Adrenal gland (tissue), 5 donors: ENCODE data around the gene ACTR8.

ENCODE experiments used
- POLR2A ChIP-seq, 2 donors: fragments of 450-650 bp; IDR thresholded peaks; one replicate each; pipeline ENCODE4 v1.6.1; 2017; ENCODE audit warnings: antibody characterized with exemption in 2 of 2, mild to moderate bottlenecking in 2 of 2, moderate library complexity in 1 of 2
- TF ChIP-seq, protein P1 (sequence below), 6 experiments: fragments of 450-650 bp in 4 of 6; fragments of 200-600 bp in 2 of 6; sonication (generic) in 1 of 6; IDR thresholded peaks; 1 replicate in 5 of 6; 2 replicates in 1 of 6; pipeline versions ENCODE4 v1.5.1 to v1.8.0; 2016 to 2021; ENCODE audit warnings: antibody characterized with exemption in 6 of 6, mild to moderate bottlenecking in 2 of 6, moderate library complexity in 1 of 6
- donor health status: DM: no; HTN: no; CAD: no.

DNA sequence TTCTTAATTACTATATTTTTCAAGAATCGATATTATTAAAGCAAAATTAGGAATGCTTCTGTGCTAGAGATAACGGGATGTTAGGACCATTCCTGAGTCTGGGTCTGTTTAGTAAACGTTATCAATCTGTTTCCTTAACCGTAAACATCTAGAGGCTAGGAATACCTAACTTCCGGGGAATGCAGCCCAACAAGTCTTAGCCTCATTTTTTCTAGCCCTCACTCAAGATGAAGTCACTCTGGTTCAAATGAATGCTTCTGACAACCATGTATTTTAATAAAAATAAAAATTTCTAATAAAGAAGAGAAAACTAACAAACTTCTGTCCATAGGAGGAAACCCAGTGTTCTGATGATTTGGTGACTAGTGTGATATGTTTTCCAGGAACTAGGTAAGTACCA is 20.8 kb upstream of the ACTR8 start:
- TF ChIP-seq, protein P1, sequence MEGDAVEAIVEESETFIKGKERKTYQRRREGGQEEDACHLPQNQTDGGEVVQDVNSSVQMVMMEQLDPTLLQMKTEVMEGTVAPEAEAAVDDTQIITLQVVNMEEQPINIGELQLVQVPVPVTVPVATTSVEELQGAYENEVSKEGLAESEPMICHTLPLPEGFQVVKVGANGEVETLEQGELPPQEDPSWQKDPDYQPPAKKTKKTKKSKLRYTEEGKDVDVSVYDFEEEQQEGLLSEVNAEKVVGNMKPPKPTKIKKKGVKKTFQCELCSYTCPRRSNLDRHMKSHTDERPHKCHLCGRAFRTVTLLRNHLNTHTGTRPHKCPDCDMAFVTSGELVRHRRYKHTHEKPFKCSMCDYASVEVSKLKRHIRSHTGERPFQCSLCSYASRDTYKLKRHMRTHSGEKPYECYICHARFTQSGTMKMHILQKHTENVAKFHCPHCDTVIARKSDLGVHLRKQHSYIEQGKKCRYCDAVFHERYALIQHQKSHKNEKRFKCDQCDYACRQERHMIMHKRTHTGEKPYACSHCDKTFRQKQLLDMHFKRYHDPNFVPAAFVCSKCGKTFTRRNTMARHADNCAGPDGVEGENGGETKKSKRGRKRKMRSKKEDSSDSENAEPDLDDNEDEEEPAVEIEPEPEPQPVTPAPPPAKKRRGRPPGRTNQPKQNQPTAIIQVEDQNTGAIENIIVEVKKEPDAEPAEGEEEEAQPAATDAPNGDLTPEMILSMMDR (IDR thresholded peaks at IDR 0.05), result no peak
- no peak for TF ChIP-seq POLR2A (IDR thresholded peaks at IDR 0.05)
